Suprapubic skin (tissue), 3 donors: ENCODE results near the gene CDH10.

ENCODE experiments used
- CTCF ChIP-seq, 2 donors: fragments of 200-600 bp in 1 of 2; fragments of 450-650 bp in 1 of 2; sonication (generic) in 1 of 2; IDR thresholded peaks; one replicate each; pipeline ENCODE4 v1.5.1; 2016 to 2019; ENCODE audit warnings: antibody characterized with exemption in 2 of 2, mild to moderate bottlenecking in 1 of 2, moderate library complexity in 1 of 2
- POLR2A ChIP-seq, 2 donors: fragments of 450-650 bp; IDR thresholded peaks; one replicate each; pipeline ENCODE4 v1.6.1; 2017; ENCODE audit warnings: antibody characterized with exemption in 2 of 2, mild to moderate bottlenecking in 2 of 2, moderate library complexity in 2 of 2

DNA sequence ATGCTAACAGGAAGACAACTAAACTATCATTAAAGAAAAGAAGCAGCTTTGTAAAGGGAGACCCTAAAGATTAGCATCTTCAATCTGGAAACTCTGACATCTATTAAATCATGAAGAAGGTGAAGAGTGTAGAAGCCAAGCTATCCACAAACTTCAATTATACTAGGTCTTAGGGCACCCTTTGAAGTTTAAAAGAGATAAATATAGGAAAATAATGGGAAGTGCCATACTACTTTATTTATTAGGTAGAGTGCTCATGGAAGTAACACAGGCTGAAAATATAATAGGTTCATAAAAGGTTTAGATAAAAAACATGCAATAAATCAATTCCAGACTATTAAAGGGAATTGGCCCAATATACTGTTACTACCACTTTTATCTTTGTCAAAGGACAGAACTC is 19.9 kb downstream of the CDH10 start:
- TF ChIP-seq CTCF (IDR thresholded peaks at IDR 0.05) (no peak), POLR2A (IDR thresholded peaks at IDR 0.05) (no peak)
